Measurements from ENCODE around the gene TCEAL6.
A peak's percentile ranks its signal among the peaks of the same experiment; 100 is the strongest.
"Not testable (repeated sequence)": the region's sequence is repeated elsewhere in the genome, so short reads cannot be mapped to it uniquely, and the experiment has no call there.

The TCEAL6 gene

DNA sequence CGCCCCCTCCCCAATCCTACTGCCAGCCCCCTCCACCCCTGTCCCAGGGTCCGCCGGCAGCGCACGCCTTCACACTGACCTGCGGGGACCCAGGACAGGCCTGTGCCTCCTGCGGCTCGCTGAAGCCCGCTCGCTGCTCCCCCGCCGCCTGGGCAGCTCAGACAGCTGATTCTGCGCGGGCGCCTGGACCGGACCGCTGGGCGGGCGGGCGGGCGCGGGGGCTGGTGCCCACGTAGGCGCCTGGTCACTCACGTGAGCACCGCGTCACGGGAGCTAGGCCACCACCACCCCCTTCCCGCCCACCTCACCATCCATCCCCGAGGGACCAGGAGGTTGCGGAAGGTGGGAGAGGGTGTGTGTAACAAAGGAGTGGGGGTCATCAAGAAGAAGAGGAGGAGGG, at the start of gene TCEAL6:
TSS of gene TCEAL6 (minus strand) at position 208 of the 400 bp plus-strand sequence.
- H3K9me3 ChIP-seq (ENCODE audit: severe bottlenecking); H3K36me3 ChIP-seq; H3K27ac ChIP-seq; H3K4me3 ChIP-seq (ENCODE audit: low read depth, low read length); DNase-seq: not testable (repeated sequence)
- peaks cover 49% of the 10 kb centered on the region for H3K27me3 ChIP-seq (ENCODE audit: insufficient read depth, low read depth, severe bottlenecking)

- H3K9me3 ChIP-seq (ENCODE audit: severe bottlenecking) = no peaks in the 10 kb centered on the region
- DNase-seq = no peak
- H3K36me3 ChIP-seq = no peaks in the 10 kb centered on the region
- H3K4me3 ChIP-seq (ENCODE audit: low read depth, low read length) = no peak overlapping the region
- peaks cover 2% of the 10 kb centered on the region for H3K27me3 ChIP-seq (ENCODE audit: insufficient read depth, low read depth, severe bottlenecking)
- H3K27ac ChIP-seq = no peak overlapping the region
- TF ChIP-seq, protein P1, sequence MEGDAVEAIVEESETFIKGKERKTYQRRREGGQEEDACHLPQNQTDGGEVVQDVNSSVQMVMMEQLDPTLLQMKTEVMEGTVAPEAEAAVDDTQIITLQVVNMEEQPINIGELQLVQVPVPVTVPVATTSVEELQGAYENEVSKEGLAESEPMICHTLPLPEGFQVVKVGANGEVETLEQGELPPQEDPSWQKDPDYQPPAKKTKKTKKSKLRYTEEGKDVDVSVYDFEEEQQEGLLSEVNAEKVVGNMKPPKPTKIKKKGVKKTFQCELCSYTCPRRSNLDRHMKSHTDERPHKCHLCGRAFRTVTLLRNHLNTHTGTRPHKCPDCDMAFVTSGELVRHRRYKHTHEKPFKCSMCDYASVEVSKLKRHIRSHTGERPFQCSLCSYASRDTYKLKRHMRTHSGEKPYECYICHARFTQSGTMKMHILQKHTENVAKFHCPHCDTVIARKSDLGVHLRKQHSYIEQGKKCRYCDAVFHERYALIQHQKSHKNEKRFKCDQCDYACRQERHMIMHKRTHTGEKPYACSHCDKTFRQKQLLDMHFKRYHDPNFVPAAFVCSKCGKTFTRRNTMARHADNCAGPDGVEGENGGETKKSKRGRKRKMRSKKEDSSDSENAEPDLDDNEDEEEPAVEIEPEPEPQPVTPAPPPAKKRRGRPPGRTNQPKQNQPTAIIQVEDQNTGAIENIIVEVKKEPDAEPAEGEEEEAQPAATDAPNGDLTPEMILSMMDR (IDR thresholded peaks at IDR 0.05; ENCODE audit: low read depth, low read length) = no peak
Observed at GRCh38 chrX:102185967-102186720, 43.9 kb upstream of the TCEAL6 start.

GRCh38 chrX:102155806-102156179, 13.5 kb upstream of the TCEAL6 start, which contains the start of gene BEX5:
Gene BEX5, minus strand, starts transcription at chrX:102155977. Its CDS starts 1,712 bp downstream, at chrX:102154265.
- DNase-seq = no peak
- Histone ChIP-seq H3K4me3 (ENCODE audit: low read depth, low read length) (no peak within 1 kb of the TSS), H3K36me3 (no peaks in the 10 kb centered on the region), H3K27me3 (ENCODE audit: insufficient read depth, low read depth, severe bottlenecking) (peaks cover 61% of the 10 kb centered on the region), H3K27ac (no peak within 1 kb of the TSS), H3K9me3 (ENCODE audit: severe bottlenecking) (no peaks in the 10 kb centered on the region)
- TF ChIP-seq, protein P1 (IDR thresholded peaks at IDR 0.05; ENCODE audit: low read depth, low read length) = no peak

DNA sequence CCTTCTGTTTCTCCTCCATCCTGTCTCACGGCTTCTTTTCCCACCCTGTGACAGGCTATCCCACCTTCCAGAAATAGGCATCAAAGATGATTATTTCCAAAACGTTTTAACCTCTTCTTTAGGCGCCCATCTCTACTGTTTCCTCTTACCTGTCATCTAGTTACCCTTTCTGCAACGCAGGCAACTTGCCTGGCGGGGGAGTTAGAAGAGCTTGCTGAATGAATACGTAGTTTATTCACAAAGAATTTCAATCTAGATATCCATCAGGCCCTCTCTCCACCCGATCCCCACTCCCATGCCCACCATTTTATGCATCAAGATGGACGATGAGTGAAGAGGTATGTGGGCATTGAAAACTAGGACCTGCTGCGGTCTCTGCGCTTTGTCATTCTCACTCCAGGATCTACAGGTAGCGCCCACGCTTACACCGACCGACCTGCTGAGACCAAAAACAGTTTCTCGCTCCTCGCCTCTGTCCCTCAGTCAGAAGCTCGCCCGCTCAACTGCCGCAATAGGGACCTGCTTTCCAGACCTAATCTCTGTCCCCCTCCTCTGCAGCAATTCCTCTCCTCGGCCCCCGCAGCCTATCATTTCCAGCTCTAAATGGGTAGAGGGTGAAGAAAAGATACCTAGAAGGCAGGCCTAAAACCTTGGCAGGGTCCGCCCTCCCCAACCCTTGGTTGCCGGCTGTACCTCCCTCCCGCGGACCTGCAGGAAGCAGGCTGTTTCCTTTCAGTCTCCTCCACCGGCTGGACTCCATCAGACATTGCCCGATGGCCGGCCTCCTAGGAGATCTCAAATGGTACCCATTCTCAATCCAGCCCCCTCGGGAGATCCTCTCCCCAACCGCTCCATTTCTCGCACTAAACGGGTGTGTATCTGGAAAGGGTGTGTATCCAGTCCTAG, 12.9 kb upstream of the TCEAL6 start:
- H3K27ac ChIP-seq = no peak overlapping the region
- H3K36me3 ChIP-seq = no peaks in the 10 kb centered on the region
- no peak overlapping the region for H3K4me3 ChIP-seq (ENCODE audit: low read depth, low read length)
- TF ChIP-seq, protein P1 (IDR thresholded peaks at IDR 0.05; ENCODE audit: low read depth, low read length) = no peak
- H3K9me3 ChIP-seq (ENCODE audit: severe bottlenecking) = no peaks in the 10 kb centered on the region
- peaks cover 57% of the 10 kb centered on the region for H3K27me3 ChIP-seq (ENCODE audit: insufficient read depth, low read depth, severe bottlenecking)
- DNase-seq = no peak

- no peak overlapping the region for H3K27ac ChIP-seq
- H3K36me3 ChIP-seq = no peaks in the 10 kb centered on the region
- H3K9me3 ChIP-seq (ENCODE audit: severe bottlenecking) = no peaks in the 10 kb centered on the region
- no peak overlapping the region for H3K4me3 ChIP-seq (ENCODE audit: low read depth, low read length)
- no peak for DNase-seq
- TF ChIP-seq, protein P1 (IDR thresholded peaks at IDR 0.05; ENCODE audit: low read depth, low read length) = 0 out of 2 replicates have a peak, but pooled peaks have one; percentile 23
- H3K27me3 ChIP-seq (ENCODE audit: insufficient read depth, low read depth, severe bottlenecking) = peaks cover 56% of the 10 kb centered on the region
Observed at GRCh38 chrX:102154218-102154860, 12.1 kb upstream of the TCEAL6 start.

DNA sequence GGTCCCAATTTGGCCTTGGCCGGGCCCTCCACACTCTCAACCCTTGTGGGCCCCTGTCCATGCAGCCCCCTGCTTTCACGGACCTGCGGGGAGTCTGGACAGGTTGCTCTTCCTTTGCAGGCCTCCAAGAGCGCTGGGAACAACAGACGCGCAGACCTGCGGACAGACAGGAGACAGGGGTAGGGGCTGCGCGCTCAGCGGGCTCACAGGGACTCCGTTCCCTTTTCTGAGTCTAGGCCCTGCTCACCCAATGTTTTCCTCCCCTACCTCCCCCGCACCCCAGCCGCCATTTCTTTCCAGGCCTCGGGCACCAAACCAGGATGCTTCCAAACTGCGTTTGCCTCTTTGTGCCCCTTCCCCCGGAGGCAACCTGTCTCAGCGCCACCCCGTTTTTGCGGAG, 650 bp downstream of the TCEAL6 start:
- H3K27ac ChIP-seq; H3K4me3 ChIP-seq (ENCODE audit: low read depth, low read length); H3K9me3 ChIP-seq (ENCODE audit: severe bottlenecking); DNase-seq; H3K36me3 ChIP-seq: not testable (repeated sequence)
- H3K27me3 ChIP-seq (ENCODE audit: insufficient read depth, low read depth, severe bottlenecking) = peaks cover 53% of the 10 kb centered on the region

GRCh38 chrX:102140876-102141275, 1.4 kb downstream of the TCEAL6 start:
- H3K27me3 ChIP-seq (ENCODE audit: insufficient read depth, low read depth, severe bottlenecking) = peaks cover 53% of the 10 kb centered on the region
- H3K4me3 ChIP-seq (ENCODE audit: low read depth, low read length); H3K9me3 ChIP-seq (ENCODE audit: severe bottlenecking); H3K27ac ChIP-seq; DNase-seq; H3K36me3 ChIP-seq: not testable (repeated sequence)

Data from WERI-Rb-1 (cell line).